ENCODE measurements around the gene RGS9. TPM values are rescaled to one million over a fixed set of nuclear protein-coding genes. Genes with fewer than 3 reads are reported as not detected.

Gene RGS9
- total and polyA plus RNA-seq, 10 donors: 5.5 to 9.6 (median 7.4) TPM

GRCh38 chr17:65130832-65131231, 6.3 kb upstream of the RGS9 start:
- Histone ChIP-seq H3K4me3 (no peak overlapping the region), H3K36me3 (no peaks in the 10 kb centered on the region), H3K9me3 (no peaks in the 10 kb centered on the region), H3K27me3 (replicated peaks in 1 of 7) (peaks cover 0 to 12% (median 0%) of the 10 kb centered on the region in 7 donors), H3K4me1 (peaks cover 0 to 9% (median 0%) of the 10 kb centered on the region in 6 donors), H3K27ac (no peak overlapping the region)
- intact Hi-C loops (cut with DNase I; ENCODE audit: low total_unique reads): no loop called here
- TF ChIP-seq POLR2AphosphoS5 (IDR thresholded peaks at IDR 0.05) (no peak), CTCF (IDR thresholded peaks at IDR 0.05 in 8 of 11, conservative IDR thresholded peaks at IDR 0.05 in 3 of 11) (no peak), POLR2A (IDR thresholded peaks at IDR 0.05) (no peak)
- WGBS, 5 donors: 14 to 22% (median 15%) methylated on average over 5 of the region's 5 CpGs
- no peak for DNase-seq

- Histone ChIP-seq H3K4me3 (no peak overlapping the region), H3K27me3 (replicated peaks in 1 of 7) (peaks cover 0 to 12% (median 0%) of the 10 kb centered on the region in 7 donors), H3K4me1 (peaks cover 0 to 9% (median 0%) of the 10 kb centered on the region in 6 donors), H3K36me3 (no peaks in the 10 kb centered on the region), H3K27ac (no peak overlapping the region), H3K9me3 (no peaks in the 10 kb centered on the region)
- WGBS, 5 donors: 61 to 85% (median 76%) methylated on average over 6 of the region's 6 CpGs
- TF ChIP-seq CTCF (IDR thresholded peaks at IDR 0.05 in 8 of 11, conservative IDR thresholded peaks at IDR 0.05 in 3 of 11) (no peak), POLR2AphosphoS5 (IDR thresholded peaks at IDR 0.05) (no peak), POLR2A (IDR thresholded peaks at IDR 0.05) (no peak)
- intact Hi-C loops (cut with DNase I; ENCODE audit: low total_unique reads): no loop called here
- no peak for DNase-seq
These were observed 5.9 kb upstream of the RGS9 start for GRCh38 chr17:65131240-65131639.

GRCh38 chr17:65131946-65132345, 5.2 kb upstream of the RGS9 start:
- WGBS, 5 donors: 92 to 97% (median 95%) methylated on average over 5 of the region's 5 CpGs
- Histone ChIP-seq H3K4me3 (no peak overlapping the region), H3K27ac (no peak overlapping the region), H3K4me1 (peaks cover 0 to 13% (median 2%) of the 10 kb centered on the region in 6 donors), H3K36me3 (no peaks in the 10 kb centered on the region), H3K9me3 (no peaks in the 10 kb centered on the region), H3K27me3 (replicated peaks in 1 of 7) (peaks cover 0 to 12% (median 0%) of the 10 kb centered on the region in 7 donors)
- TF ChIP-seq CTCF (IDR thresholded peaks at IDR 0.05 in 8 of 11, conservative IDR thresholded peaks at IDR 0.05 in 3 of 11) (no peak), POLR2A (IDR thresholded peaks at IDR 0.05) (no peak), POLR2AphosphoS5 (IDR thresholded peaks at IDR 0.05) (no peak)
- intact Hi-C loops (cut with DNase I; ENCODE audit: low total_unique reads): no loop called here
- DNase-seq: no peak

- DNase-seq: no peak
- H3K4me1 ChIP-seq: peaks cover 0 to 26% (median 12%) of the 10 kb centered on the region in 6 donors
- H3K36me3 ChIP-seq: no peaks in the 10 kb centered on the region
- 86 to 93% (median 90%) methylated on average over 2 of the region's 2 CpGs for WGBS, 5 donors
- H3K27me3 ChIP-seq (replicated peaks in 1 of 7): peaks cover 0 to 25% (median 0%) of the 10 kb centered on the region in 7 donors
- intact Hi-C loops (cut with DNase I; ENCODE audit: low total_unique reads): no loop called here
- no peak for TF ChIP-seq POLR2A (IDR thresholded peaks at IDR 0.05)
- no peak for TF ChIP-seq POLR2AphosphoS5 (IDR thresholded peaks at IDR 0.05)
- TF ChIP-seq CTCF (IDR thresholded peaks at IDR 0.05 in 8 of 11, conservative IDR thresholded peaks at IDR 0.05 in 3 of 11): no peak
- no peak overlapping the region for H3K4me3 ChIP-seq
- H3K27ac ChIP-seq: no peak overlapping the region
- H3K9me3 ChIP-seq: no peaks in the 10 kb centered on the region
These were observed 3.1 kb upstream of the RGS9 start for GRCh38 chr17:65134035-65134434.

Measured in spleen (tissue), 11 donors.